H9 (cell line): ENCODE measurements around the gene SETDB1. TPM values are rescaled to one million over a fixed set of nuclear protein-coding genes. Genes with fewer than 3 reads are reported as not detected.

Source experiments
- DNase-seq: peaks from one replicate; pipeline ENCODE4 v3.0.0-alpha.2; 2017
- H2AFZ ChIP-seq: one replicate; pipeline ENCODE4 v1.6.1; 2013; ENCODE audit warnings: mild to moderate bottlenecking, low read length, control low read depth, moderate library complexity
- H2AK5ac ChIP-seq: 2 replicates; pipeline ENCODE4 v1.6.1; 2013; ENCODE audit warnings: low read length, control low read depth, mixed read lengths; ENCODE audit not compliant: insufficient read length
- H2BK120ac ChIP-seq: one replicate; pipeline ENCODE4 v1.6.1; 2013; ENCODE audit warnings: low read depth, mild to moderate bottlenecking, low read length, control low read depth, inconsistent platforms; ENCODE audit not compliant: poor library complexity, severe bottlenecking
- H2BK12ac ChIP-seq: 2 replicates; pipeline ENCODE4 v1.6.1; 2013; ENCODE audit warnings: low read length, control low read depth, mixed read lengths, low read depth; ENCODE audit not compliant: insufficient read length
- H2BK15ac ChIP-seq: 2 replicates; pipeline ENCODE4 v1.6.1; 2013; ENCODE audit warnings: low read depth, low read length, control low read depth
- H2BK20ac ChIP-seq: one replicate; pipeline ENCODE4 v1.6.1; 2013; ENCODE audit warnings: low read depth, mild to moderate bottlenecking, low read length, control low read depth, inconsistent platforms; ENCODE audit not compliant: poor library complexity, severe bottlenecking
- H2BK5ac ChIP-seq: 2 replicates; pipeline ENCODE4 v1.6.1; 2013; ENCODE audit warnings: low read length, control low read depth, mixed read lengths; ENCODE audit not compliant: insufficient read length
- H3K14ac ChIP-seq: 2 replicates; pipeline ENCODE4 v1.6.1; 2013; ENCODE audit warnings: low read length, control low read depth; ENCODE audit not compliant: insufficient read depth
- H3K18ac ChIP-seq: 2 replicates; pipeline ENCODE4 v1.6.1; 2013; ENCODE audit warnings: low read depth, mild to moderate bottlenecking, mixed read lengths, low read length, control low read depth; ENCODE audit not compliant: insufficient read length
- H3K23ac ChIP-seq: 2 replicates; pipeline ENCODE4 v1.6.1; 2013; ENCODE audit warnings: low read length, control low read depth, mixed read lengths, low read depth; ENCODE audit not compliant: insufficient read length
- H3K23me2 ChIP-seq: 2 replicates; pipeline ENCODE4 v1.6.1; 2013; ENCODE audit warnings: low read depth, mild to moderate bottlenecking, mixed read lengths, low read length, control low read depth; ENCODE audit not compliant: insufficient read length, poor library complexity, severe bottlenecking
- H3K27ac ChIP-seq: 2 replicates; pipeline ENCODE4 v1.5.1; 2013; ENCODE audit warnings: low read length, control low read depth, mixed read lengths, low read depth; ENCODE audit not compliant: insufficient read length
- H3K27me3 ChIP-seq: 2 replicates; pipeline ENCODE4 v1.6.1; 2013; ENCODE audit warnings: low read length, control low read depth, inconsistent platforms; ENCODE audit not compliant: insufficient read depth
- H3K4ac ChIP-seq: 2 replicates; pipeline ENCODE4 v1.6.1; 2013; ENCODE audit warnings: low read depth, mild to moderate bottlenecking, control low read depth, inconsistent platforms, low read length, moderate library complexity
- H3K4me1 ChIP-seq: 2 replicates; pipeline ENCODE4 v1.6.1; 2013; ENCODE audit warnings: low read length, control low read depth, inconsistent platforms; ENCODE audit not compliant: insufficient read depth
- H3K4me2 ChIP-seq: 2 replicates; pipeline ENCODE4 v1.6.1; 2013; ENCODE audit warnings: low read length, control low read depth, mixed read lengths; ENCODE audit not compliant: insufficient read length, insufficient read depth
- H3K56ac ChIP-seq: 2 replicates; pipeline ENCODE4 v1.6.1; 2013; ENCODE audit warnings: low read depth, mild to moderate bottlenecking, mixed read lengths, low read length, control low read depth; ENCODE audit not compliant: insufficient read length
- H3K79me1 ChIP-seq: 2 replicates; pipeline ENCODE4 v1.6.1; 2013; ENCODE audit warnings: low read depth, mild to moderate bottlenecking, moderate library complexity, low read length, control low read depth, inconsistent platforms; ENCODE audit not compliant: insufficient read depth, poor library complexity, severe bottlenecking
- H3K79me2 ChIP-seq: 2 replicates; pipeline ENCODE4 v1.6.1; 2013; ENCODE audit warnings: low read length, control low read depth, inconsistent platforms; ENCODE audit not compliant: insufficient read depth
- H3K9ac ChIP-seq: 2 replicates; pipeline ENCODE4 v1.6.1; 2013; ENCODE audit warnings: low read length, control low read depth, mixed read lengths; ENCODE audit not compliant: insufficient read length; ENCODE audit errors: extremely low read depth
- H3K9me3 ChIP-seq: one replicate; pipeline ENCODE4 v1.6.1; 2013; ENCODE audit warnings: low read depth, low read length, inconsistent platforms; ENCODE audit not compliant: control insufficient read depth
- H3T11ph ChIP-seq: one replicate; pipeline ENCODE4 v1.6.1; 2013; ENCODE audit warnings: mild to moderate bottlenecking, low read length, control low read depth, inconsistent platforms
- H4K20me1 ChIP-seq: one replicate; pipeline ENCODE4 v1.6.1; 2013; ENCODE audit not compliant: control insufficient read depth, insufficient read length, insufficient read depth
- H4K5ac ChIP-seq: 2 replicates; pipeline ENCODE4 v1.6.1; 2013; ENCODE audit warnings: low read depth, mild to moderate bottlenecking, mixed read lengths, low read length, control low read depth; ENCODE audit not compliant: insufficient read length
- H4K8ac ChIP-seq: replicated peaks from 2 replicates; pipeline ENCODE4 v1.6.1; 2013; ENCODE audit warnings: low read length, control low read depth, mixed read lengths, low read depth; ENCODE audit not compliant: insufficient read length
- H4K91ac ChIP-seq: 2 replicates; pipeline ENCODE4 v1.6.1; 2013; ENCODE audit warnings: low read depth, mild to moderate bottlenecking, moderate library complexity, mixed read lengths, low read length, control low read depth; ENCODE audit not compliant: insufficient read length
- H3K27ac Mint-ChIP-seq, 3 experiments: 2 replicates in 2 of 3; 3 replicates in 1 of 3; pipeline ENCODE4 v1.8.0; 2020 to 2021; ENCODE audit warnings: mixed read lengths in 3 of 3, mild to moderate bottlenecking in 1 of 3, moderate library complexity in 1 of 3
- H3K27me3 Mint-ChIP-seq: 2 replicates; pipeline ENCODE4 v1.8.0; 2021; ENCODE audit warnings: low read depth, mild to moderate bottlenecking, moderate library complexity, mixed read lengths
- H3K36me3 Mint-ChIP-seq, 3 experiments: 2 replicates in 2 of 3; 3 replicates in 1 of 3; pipeline ENCODE4 v1.8.0; 2020 to 2021; ENCODE audit warnings: low read depth in 3 of 3, mixed read lengths in 3 of 3; ENCODE audit not compliant: insufficient read depth in 1 of 3
- H3K4me1 Mint-ChIP-seq, 2 experiments: 2 replicates each; pipeline ENCODE4 v1.8.0; 2020; ENCODE audit warnings: mixed read lengths in 2 of 2
- H3K4me3 Mint-ChIP-seq, 2 experiments: 2 replicates in 1 of 2; 3 replicates in 1 of 2; pipeline ENCODE4 v1.8.0; 2020 to 2021; ENCODE audit warnings: mild to moderate bottlenecking in 2 of 2, mixed read lengths in 2 of 2, moderate library complexity in 1 of 2
- H3K9me3 Mint-ChIP-seq, 2 experiments: 2 replicates in 1 of 2; 3 replicates in 1 of 2; pipeline ENCODE4 v1.8.0; 2020; ENCODE audit warnings: mild to moderate bottlenecking in 2 of 2, mixed read lengths in 2 of 2, moderate library complexity in 1 of 2
- total RNA-seq: library from RNA; stranded (reverse); gene quantifications from 2 replicates; pipeline ENCODE4 v1.2.1, GENCODE V29; 2021
- TF ChIP-seq, protein P1 (sequence below): fragments of 200-600 bp; sonication (generic); conservative IDR thresholded peaks from 3 replicates; pipeline ENCODE4 v1.8.0; 2021; ENCODE audit warnings: antibody characterized with exemption, mild to moderate bottlenecking

The SETDB1 gene
- total RNA-seq, 1 experiment from 2014 or later, result 62.1 TPM

DNA sequence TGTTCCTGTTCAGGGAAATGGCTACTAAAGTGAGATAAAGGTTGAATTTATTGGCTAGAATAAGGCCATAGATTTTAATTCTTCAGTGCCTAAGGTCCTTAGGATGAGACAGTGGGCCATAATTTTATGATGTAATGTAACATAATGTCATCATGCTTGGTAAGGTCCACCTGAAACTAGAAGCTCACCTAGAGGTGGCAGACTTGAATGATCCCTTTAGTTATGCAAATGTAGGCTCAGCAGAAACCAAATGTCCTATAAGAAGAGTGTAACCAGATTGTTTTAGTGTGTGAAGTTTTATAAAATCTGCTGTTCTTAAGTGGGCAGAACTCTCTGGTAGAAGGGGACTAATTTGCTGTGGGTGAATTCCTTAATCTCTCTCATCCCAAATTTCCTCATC, 13.5 kb upstream of the SETDB1 start:
- Histone ChIP-seq H3K79me2 (no peaks in the 10 kb centered on the region), H3K79me1 (no peaks in the 10 kb centered on the region), H3K23me2 (no peaks in the 10 kb centered on the region), H3K27me3 (no peaks in the 10 kb centered on the region), H2BK15ac (no peak overlapping the region), H2BK20ac (no peak overlapping the region), H4K20me1 (no peaks in the 10 kb centered on the region), H2BK5ac (no peak overlapping the region), H2BK120ac (peak overlapping the region; percentile 48), H3T11ph (no peak overlapping the region), H2BK12ac (no peak overlapping the region), H3K56ac (no peak overlapping the region), H4K5ac (no peak overlapping the region), H3K4me1 (peaks cover 8% of the 10 kb centered on the region; the same call in 1 of the 2 replicates), H2AFZ (no peak overlapping the region), H3K9me3 (no peaks in the 10 kb centered on the region), H3K4me2 (no peak overlapping the region), H4K8ac (no peak overlapping the region), H3K14ac (no peak overlapping the region), H3K23ac (no peak overlapping the region), H3K27ac (no peak overlapping the region), H3K4ac (no peak overlapping the region), H3K18ac (no peak overlapping the region), H4K91ac (no peak overlapping the region), H2AK5ac (no peak overlapping the region), H3K9ac (no peak overlapping the region)
- H3K36me3 Mint-ChIP-seq, result peaks cover 0 to 4% (median 0%) of the 10 kb centered on the region in 3 experiments; a peak in 2 of 7 replicates
- no peak for DNase-seq
- no peak overlapping the region for H3K4me3 Mint-ChIP-seq
- peaks cover 2 to 4% of the 10 kb centered on the region in 2 experiments; a peak in 4 of 5 replicates for H3K9me3 Mint-ChIP-seq
- H3K4me1 Mint-ChIP-seq, result peaks cover 12 to 13% of the 10 kb centered on the region in 2 experiments
- 0 out of 7 replicates have a peak overlapping the region, but pooled peaks of 1 of the 3 experiments have one; percentile 46 for H3K27ac Mint-ChIP-seq
- no peaks in the 10 kb centered on the region for H3K27me3 Mint-ChIP-seq
- TF ChIP-seq, protein P1, sequence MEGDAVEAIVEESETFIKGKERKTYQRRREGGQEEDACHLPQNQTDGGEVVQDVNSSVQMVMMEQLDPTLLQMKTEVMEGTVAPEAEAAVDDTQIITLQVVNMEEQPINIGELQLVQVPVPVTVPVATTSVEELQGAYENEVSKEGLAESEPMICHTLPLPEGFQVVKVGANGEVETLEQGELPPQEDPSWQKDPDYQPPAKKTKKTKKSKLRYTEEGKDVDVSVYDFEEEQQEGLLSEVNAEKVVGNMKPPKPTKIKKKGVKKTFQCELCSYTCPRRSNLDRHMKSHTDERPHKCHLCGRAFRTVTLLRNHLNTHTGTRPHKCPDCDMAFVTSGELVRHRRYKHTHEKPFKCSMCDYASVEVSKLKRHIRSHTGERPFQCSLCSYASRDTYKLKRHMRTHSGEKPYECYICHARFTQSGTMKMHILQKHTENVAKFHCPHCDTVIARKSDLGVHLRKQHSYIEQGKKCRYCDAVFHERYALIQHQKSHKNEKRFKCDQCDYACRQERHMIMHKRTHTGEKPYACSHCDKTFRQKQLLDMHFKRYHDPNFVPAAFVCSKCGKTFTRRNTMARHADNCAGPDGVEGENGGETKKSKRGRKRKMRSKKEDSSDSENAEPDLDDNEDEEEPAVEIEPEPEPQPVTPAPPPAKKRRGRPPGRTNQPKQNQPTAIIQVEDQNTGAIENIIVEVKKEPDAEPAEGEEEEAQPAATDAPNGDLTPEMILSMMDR, result no peak
